HCT116 (cell line): ENCODE measurements around the gene TRAK1. TPM values are rescaled to one million over a fixed set of nuclear protein-coding genes. Genes with fewer than 3 reads are reported as not detected.

Experiments
- ATAC-seq: fragments of 200-7000 bp; cut with Tn5 transposase; 2 replicates; pipeline ENCODE4 v1.9.1; 2020; ENCODE audit warnings: mild to moderate bottlenecking, moderate library complexity
- BruUV-seq: library from RNA; stranded (reverse); fragments of 400-500 nt; replicated peaks from 2 replicates; lab custom pipeline; 2021; lab: Mats Ljungman, UMichigan
- CTCF ChIA-PET: fragments of 300-600 bp; sonication (Branson Sonifier 250); formaldehyde crosslinking; loops from one replicate; lab custom pipeline; 2021; ENCODE audit warnings: antibody characterized with exemption; lab: Charles Lee
- POLR2A ChIA-PET: fragments of 300-600, 350-600 bp; sonication (Branson Sonifier 250); formaldehyde crosslinking; loops from one replicate; lab custom pipeline; 2021; ENCODE audit warnings: antibody characterized with exemption; lab: Charles Lee
- RAD21 ChIA-PET, 2 experiments: fragments of 300-600 bp; sonication (Branson Sonifier 250); formaldehyde crosslinking; loops; one replicate each; lab custom pipeline; 2023; ENCODE audit warnings: low total read pairs in 2 of 2; ENCODE audit not compliant: uncharacterized antibody in 2 of 2, unreplicated experiment in 2 of 2, low non-redundant PET in 1 of 2; lab: Charles Lee
- DNase-seq: peaks from one replicate; pipeline ENCODE4 v3.0.0-alpha.2; 2010; ENCODE audit warnings: low read depth, low spot score
- H2AFZ ChIP-seq: fragments of 200-600 bp; shearing (Covaris generic), sonication (generic); 2 replicates; pipeline ENCODE4 v1.6.1; 2017; ENCODE audit warnings: low read depth, mixed run types, mixed read lengths, antibody characterized with exemption, low read length; ENCODE audit not compliant: poor library complexity, severe bottlenecking
- H3K27ac ChIP-seq: 2 replicates; pipeline ENCODE4 v1.5.1; 2012; ENCODE audit warnings: low read depth, low read length
- H3K27me3 ChIP-seq: fragments of 200-600 bp; sonication (generic); 2 replicates; pipeline ENCODE4 v1.6.1; 2016; ENCODE audit warnings: mixed run types, low read length, mixed read lengths; ENCODE audit not compliant: insufficient read depth
- H3K36me3 ChIP-seq, 2 experiments: fragments of 200-500 bp in 1 of 2; fragments of 200-600 bp in 1 of 2; sonication (Bioruptor generic) in 1 of 2; sonication (generic) in 1 of 2; 2 replicates each; pipeline versions ENCODE4 v1.5.1 to v1.6.1; 2014 to 2016; ENCODE audit warnings: low read length in 2 of 2, inconsistent platforms in 1 of 2, mixed read lengths in 1 of 2, mixed run types in 1 of 2; ENCODE audit not compliant: insufficient read depth in 2 of 2, control insufficient read depth in 1 of 2
- H3K4me1 ChIP-seq, 2 experiments: fragments of 200-600 bp in 1 of 2; sonication (generic) in 1 of 2; 2 replicates each; pipeline versions ENCODE4 v1.5.1 to v1.6.1; 2012 to 2017; ENCODE audit warnings: low read length in 2 of 2, inconsistent platforms in 1 of 2, mild to moderate bottlenecking in 1 of 2, mixed read lengths in 1 of 2, mixed run types in 1 of 2, moderate library complexity in 1 of 2; ENCODE audit not compliant: insufficient read depth in 2 of 2, control insufficient read depth in 1 of 2
- H3K4me2 ChIP-seq: fragments of 200-600 bp; sonication (generic); 2 replicates; pipeline ENCODE4 v1.6.1; 2017; ENCODE audit warnings: mixed run types, low read length, mixed read lengths
- H3K4me3 ChIP-seq, 2 experiments: fragments of 200-600 bp in 1 of 2; sonication (generic) in 1 of 2; replicated peaks in 1 of 2; 2 replicates each; pipeline ENCODE4 v1.5.1; 2011 to 2016; ENCODE audit warnings: low read length in 2 of 2, control low read depth in 1 of 2, low read depth in 1 of 2, mild to moderate bottlenecking in 1 of 2, mixed read lengths in 1 of 2, mixed run types in 1 of 2
- H3K79me2 ChIP-seq: fragments of 200-600 bp; sonication (generic); 2 replicates; pipeline ENCODE4 v1.6.1; 2017; ENCODE audit warnings: mild to moderate bottlenecking, mixed run types, low read length, moderate library complexity, mixed read lengths; ENCODE audit not compliant: insufficient read depth
- H3K9ac ChIP-seq: fragments of 200-600 bp; sonication (generic); 2 replicates; pipeline ENCODE4 v1.6.1; 2016; ENCODE audit warnings: low read length, mixed read lengths
- H3K9me2 ChIP-seq: fragments of 200-600 bp; sonication (generic), shearing (Covaris generic); 2 replicates; pipeline ENCODE4 v1.6.1; 2017; ENCODE audit warnings: mixed run types, mild to moderate bottlenecking, moderate library complexity; ENCODE audit not compliant: insufficient read depth
- H3K9me3 ChIP-seq, 2 experiments: fragments of 200-500 bp in 1 of 2; fragments of 200-600 bp in 1 of 2; sonication (Bioruptor generic) in 1 of 2; sonication (generic) in 1 of 2; 2 replicates each; pipeline ENCODE4 v1.6.1; 2014 to 2017; ENCODE audit warnings: low read length in 2 of 2, mixed read lengths in 2 of 2, inconsistent platforms in 1 of 2, low read depth in 1 of 2, mild to moderate bottlenecking in 1 of 2, mixed run types in 1 of 2, moderate library complexity in 1 of 2; ENCODE audit not compliant: control insufficient read depth in 1 of 2, insufficient read depth in 1 of 2
- H4K20me1 ChIP-seq: fragments of 200-600 bp; sonication (generic), shearing (Covaris generic); 2 replicates; pipeline ENCODE4 v1.6.1; 2017; ENCODE audit warnings: mixed run types, mild to moderate bottlenecking, moderate library complexity; ENCODE audit not compliant: insufficient read depth
- ATF3 ChIP-seq: IDR thresholded peaks from 2 replicates; pipeline ENCODE4 v1.6.1; 2012
- CBX3 ChIP-seq: IDR thresholded peaks from 2 replicates; pipeline ENCODE4 v1.6.1; 2012; ENCODE audit warnings: low read depth
- CEBPB ChIP-seq: IDR thresholded peaks from 2 replicates; pipeline ENCODE4 v1.6.1; 2012; ENCODE audit warnings: low read depth
- CTCF ChIP-seq, 3 experiments: fragments of 200-600 bp in 1 of 3; sonication (generic) in 1 of 3; IDR thresholded peaks in 2 of 3; conservative IDR thresholded peaks in 1 of 3; 2 replicates each; pipeline ENCODE4 v1.5.1; 2012 to 2017; ENCODE audit warnings: low read depth in 2 of 3, low read length in 2 of 3, antibody characterized with exemption in 1 of 3, borderline replicate concordance in 1 of 3, control low read depth in 1 of 3, mild to moderate bottlenecking in 1 of 3, mixed read lengths in 1 of 3, mixed run types in 1 of 3, moderate library complexity in 1 of 3; ENCODE audit not compliant: insufficient read depth in 1 of 3
- JUND ChIP-seq: IDR thresholded peaks from 2 replicates; pipeline ENCODE4 v1.6.1; 2012
- MAX ChIP-seq: IDR thresholded peaks from 2 replicates; pipeline ENCODE4 v1.6.1; 2012
- POLR2AphosphoS5 ChIP-seq: IDR thresholded peaks from 2 replicates; pipeline ENCODE4 v1.6.1; 2011; ENCODE audit warnings: mild to moderate bottlenecking, low read depth, low read length, moderate library complexity
- RAD21 ChIP-seq: IDR thresholded peaks from 2 replicates; pipeline ENCODE4 v1.6.1; 2012; ENCODE audit warnings: low read depth, mild to moderate bottlenecking
- SIN3A ChIP-seq: IDR thresholded peaks from 2 replicates; pipeline ENCODE4 v1.6.1; 2012; ENCODE audit warnings: low read depth
- SP1 ChIP-seq: IDR thresholded peaks from 2 replicates; pipeline ENCODE4 v1.6.1; 2012; ENCODE audit warnings: low read depth
- SRF ChIP-seq: IDR thresholded peaks from 2 replicates; pipeline ENCODE4 v1.6.1; 2012; ENCODE audit warnings: low read depth
- TCF7L2 ChIP-seq: IDR thresholded peaks from 2 replicates; pipeline ENCODE4 v1.7.0; 2011; ENCODE audit warnings: borderline replicate concordance, inconsistent platforms; ENCODE audit not compliant: insufficient read depth, insufficient read length; ENCODE audit errors: extremely low read depth
- YY1 ChIP-seq: IDR thresholded peaks from 2 replicates; pipeline ENCODE4 v1.6.1; 2011; ENCODE audit warnings: low read length, low read depth, moderate library complexity, mild to moderate bottlenecking; ENCODE audit not compliant: insufficient replicate concordance; ENCODE audit errors: extremely low read depth
- ZBTB33 ChIP-seq: IDR thresholded peaks from 2 replicates; pipeline ENCODE4 v1.6.1; 2011; ENCODE audit warnings: mild to moderate bottlenecking, low read length, moderate library complexity; ENCODE audit not compliant: insufficient replicate concordance; ENCODE audit errors: extremely low read depth
- ZFX ChIP-seq: fragments of 450-650 bp; IDR thresholded peaks from 2 replicates; pipeline ENCODE4 v1.6.1; 2017
- ZNF274 ChIP-seq: fragments of 200-500 bp; sonication (Bioruptor generic); IDR thresholded peaks from 2 replicates; pipeline ENCODE4 v1.6.1; 2014; ENCODE audit warnings: mild to moderate bottlenecking, low read depth, low read length, inconsistent platforms
- intact Hi-C: fragments of 100-400 bp; cut with micrococcal nuclease; formaldehyde crosslinking; loops from 2 replicates; pipeline ENCODE4 v1.10.0; 2022
- total RNA-seq: library from RNA; stranded (reverse); gene quantifications from one replicate; pipeline ENCODE4 v1.2.1, GENCODE V29; 2021; ENCODE audit not compliant: unreplicated experiment

TRAK1 gene
- total RNA-seq, 1 experiment from 2014 or later, result 25.9 TPM

GRCh38 chr3:42226470-42227425 is 135.6 kb downstream of the TRAK1 start:
- no peak for TF ChIP-seq SP1
- no peak for TF ChIP-seq MAX
- no peak for TF ChIP-seq POLR2AphosphoS5
- no peak for TF ChIP-seq ZBTB33
- TF ChIP-seq ATF3, result no peak
- TF ChIP-seq YY1, result no peak
- no peak for TF ChIP-seq RAD21
- TF ChIP-seq SRF, result no peak
- no peak for TF ChIP-seq TCF7L2
- no peak for TF ChIP-seq ZNF274
- TF ChIP-seq JUND, result no peak
- TF ChIP-seq ZFX, result no peak
- TF ChIP-seq SIN3A, result no peak
- no peak for TF ChIP-seq CBX3
- TF ChIP-seq CEBPB, result no peak
- no peak for TF ChIP-seq CTCF (IDR thresholded peaks at IDR 0.05 in 2 of 3, conservative IDR thresholded peaks at IDR 0.05 in 1 of 3; ENCODE audit: borderline replicate concordance in 1 of 3, insufficient read depth in 1 of 3, low read depth in 2 of 3, low read length in 2 of 3)
- TF ChIP-seq, all 23 proteins: peak for 0
- Histone ChIP-seq H2AFZ (no peak overlapping the region), H3K36me3 (peaks cover 4% of the 10 kb centered on the region in 2 experiments; a peak in 1 of 4 replicates), H3K9ac (no peak overlapping the region), H3K79me2 (no peaks in the 10 kb centered on the region), H3K27me3 (no peaks in the 10 kb centered on the region), H3K9me2 (no peaks in the 10 kb centered on the region), H4K20me1 (no peaks in the 10 kb centered on the region), H3K4me2 (no peak overlapping the region), H3K4me1 (peaks cover 0 to 5% of the 10 kb centered on the region in 2 experiments; a peak in 1 of 4 replicates), H3K27ac (no peak overlapping the region), H3K4me3 (no peak overlapping the region), H3K9me3 (no peaks in the 10 kb centered on the region)
- DNase-seq (no peak), ATAC-seq (peak; percentile 46)
- intact Hi-C loops, result no loop called here
- ChIA-PET CTCF (no interaction called here), POLR2A (no interaction called here), RAD21 (no interaction called here)
- BruUV-seq, result no TSS peak
